H1 (cell line): ENCODE measurements around the gene NTPCR. TPM values are rescaled to one million over a fixed set of nuclear protein-coding genes. Genes with fewer than 3 reads are reported as not detected.

Source experiments
- CTCF ChIA-PET: fragments of 300-600 bp; sonication (Branson Sonifier 250); formaldehyde crosslinking; loops from one replicate; lab custom pipeline; 2021; ENCODE audit not compliant: partially characterized antibody; lab: Charles Lee
- POLR2A ChIA-PET: fragments of 300-600 bp; sonication (Branson Sonifier 250); formaldehyde crosslinking; loops from one replicate; lab custom pipeline; 2021; ENCODE audit warnings: inconsistent platforms; ENCODE audit not compliant: partially characterized antibody; lab: Charles Lee
- DNase-seq, 2 experiments: peaks; one replicate each; pipeline versions ENCODE4 v3.0.0 to v3.0.0-alpha.2; 2010 to 2022; ENCODE audit warnings: low spot score in 2 of 2, low read depth in 1 of 2, mixed read lengths in 1 of 2
- FAIRE-seq: peaks from 2 replicates; lab custom pipeline; 2011; peaks lifted over from hg19 to GRCh38; lab: Jason Lieb, UNC
- H2AFZ ChIP-seq: 2 replicates; pipeline ENCODE4 v1.8.1; 2012; ENCODE audit warnings: low read length, inconsistent platforms
- H2AK5ac ChIP-seq: 2 replicates; pipeline ENCODE4 v1.6.1; 2013; ENCODE audit warnings: low read depth, low read length
- H2BK120ac ChIP-seq: replicated peaks from 2 replicates; pipeline ENCODE3; 2013; ENCODE audit warnings: low read depth, low read length, inconsistent platforms
- H2BK12ac ChIP-seq: 2 replicates; pipeline ENCODE4 v1.6.1; 2013; ENCODE audit warnings: low read depth, low read length
- H2BK15ac ChIP-seq: 2 replicates; pipeline ENCODE4 v1.6.1; 2013; ENCODE audit warnings: low read length
- H2BK20ac ChIP-seq: 2 replicates; pipeline ENCODE4 v1.6.1; 2013; ENCODE audit warnings: low read length
- H2BK5ac ChIP-seq: 2 replicates; pipeline ENCODE4 v1.6.1; 2013; ENCODE audit warnings: low read depth, low read length
- H3K14ac ChIP-seq: 2 replicates; pipeline ENCODE4 v1.6.1; 2013; ENCODE audit warnings: inconsistent platforms; ENCODE audit not compliant: insufficient read length
- H3K18ac ChIP-seq: 2 replicates; pipeline ENCODE4 v1.6.1; 2013; ENCODE audit warnings: low read length; ENCODE audit errors: extremely low read depth
- H3K23ac ChIP-seq: 2 replicates; pipeline ENCODE4 v1.6.1; 2013; ENCODE audit warnings: inconsistent platforms; ENCODE audit not compliant: insufficient read length
- H3K23me2 ChIP-seq: 2 replicates; pipeline ENCODE4 v1.6.1; 2013; ENCODE audit warnings: low read depth, low read length
- H3K27ac ChIP-seq: 2 replicates; pipeline ENCODE4 v1.6.1; 2011; ENCODE audit warnings: low read depth, low read length, inconsistent platforms
- H3K27me3 ChIP-seq, 4 experiments: replicated peaks in 1 of 4; 1 replicate in 1 of 4; 2 replicates in 3 of 4; pipeline versions ENCODE4 v1.6.1 to v1.8.1; 2011 to 2013; ENCODE audit warnings: low read length in 3 of 4, mild to moderate bottlenecking in 3 of 4, inconsistent platforms in 2 of 4, mixed read lengths in 2 of 4, moderate library complexity in 1 of 4; ENCODE audit not compliant: control insufficient read depth in 3 of 4, insufficient read depth in 3 of 4; ENCODE audit errors: extremely low read depth in 1 of 4
- H3K36me3 ChIP-seq, 4 experiments: 2 replicates each; pipeline versions ENCODE4 v1.6.1 to v1.8.1; 2011 to 2013; ENCODE audit warnings: mild to moderate bottlenecking in 4 of 4, low read length in 3 of 4, moderate library complexity in 2 of 4, control low read depth in 1 of 4, inconsistent platforms in 1 of 4; ENCODE audit not compliant: insufficient read depth in 4 of 4, control insufficient read depth in 2 of 4
- H3K4ac ChIP-seq: replicated peaks from 2 replicates; pipeline ENCODE3; 2013; ENCODE audit warnings: low read length, low read depth, mixed read lengths, inconsistent platforms; ENCODE audit not compliant: insufficient read length
- H3K4me1 ChIP-seq, 4 experiments: replicated peaks in 1 of 4; 1 replicate in 1 of 4; 2 replicates in 3 of 4; pipeline versions ENCODE4 v1.6.1 to v1.8.1; 2011 to 2013; ENCODE audit warnings: low read length in 3 of 4, inconsistent platforms in 2 of 4, mixed read lengths in 1 of 4; ENCODE audit not compliant: insufficient read depth in 4 of 4, control insufficient read depth in 3 of 4
- H3K4me2 ChIP-seq, 2 experiments: 2 replicates each; pipeline versions ENCODE4 v1.6.1 to v1.8.1; 2011 to 2013; ENCODE audit warnings: low read depth in 2 of 2, low read length in 2 of 2, control low read depth in 1 of 2, inconsistent platforms in 1 of 2, mild to moderate bottlenecking in 1 of 2; ENCODE audit not compliant: insufficient read depth in 1 of 2
- H3K4me3 ChIP-seq, 4 experiments: fragments of 200-600, 300-600 bp in 1 of 4; sonication (generic), shearing (Covaris generic), sonication (Bioruptor Twin) in 1 of 4; 2 replicates each; pipeline versions ENCODE4 v1.5.1 to v1.8.1; 2011 to 2016; ENCODE audit warnings: low read length in 4 of 4, low read depth in 3 of 4, control low read depth in 2 of 4, inconsistent platforms in 2 of 4, mild to moderate bottlenecking in 2 of 4, mixed read lengths in 1 of 4, moderate library complexity in 1 of 4; ENCODE audit not compliant: insufficient read depth in 2 of 4; ENCODE audit errors: extremely low read depth in 1 of 4
- H3K56ac ChIP-seq: replicated peaks from 2 replicates; pipeline ENCODE3; 2013; ENCODE audit warnings: low read depth, mild to moderate bottlenecking, mixed read lengths, low read length, inconsistent platforms; ENCODE audit not compliant: insufficient read length
- H3K79me1 ChIP-seq: 2 replicates; pipeline ENCODE4 v1.6.1; 2013; ENCODE audit warnings: low read depth, low read length, control low read depth
- H3K79me2 ChIP-seq, 2 experiments: 2 replicates each; pipeline versions ENCODE4 v1.6.1 to v1.8.1; 2012 to 2013; ENCODE audit warnings: low read length in 2 of 2, mild to moderate bottlenecking in 2 of 2, inconsistent platforms in 1 of 2; ENCODE audit not compliant: insufficient read depth in 2 of 2, control insufficient read depth in 1 of 2
- H3K9ac ChIP-seq, 4 experiments: replicated peaks in 1 of 4; 1 replicate in 1 of 4; 2 replicates in 3 of 4; pipeline versions ENCODE4 v1.6.1 to v1.8.1; 2011 to 2013; ENCODE audit warnings: low read depth in 3 of 4, low read length in 3 of 4, control low read depth in 2 of 4, mild to moderate bottlenecking in 2 of 4, moderate library complexity in 2 of 4, inconsistent platforms in 1 of 4; ENCODE audit errors: extremely low read depth in 1 of 4
- H3K9me3 ChIP-seq, 2 experiments: 2 replicates each; pipeline versions ENCODE4 v1.6.1 to v1.8.1; 2012 to 2013; ENCODE audit warnings: mild to moderate bottlenecking in 2 of 2, moderate library complexity in 2 of 2, control low read depth in 1 of 2, inconsistent platforms in 1 of 2, low read depth in 1 of 2, low read length in 1 of 2, mixed read lengths in 1 of 2; ENCODE audit not compliant: insufficient read depth in 2 of 2
- H4K20me1 ChIP-seq, 2 experiments: replicated peaks in 1 of 2; 2 replicates each; pipeline versions ENCODE3 to v1.8.1; 2011 to 2013; ENCODE audit warnings: inconsistent platforms in 2 of 2, low read length in 2 of 2, mild to moderate bottlenecking in 1 of 2; ENCODE audit not compliant: insufficient read depth in 2 of 2, control insufficient read depth in 1 of 2
- H4K5ac ChIP-seq: 2 replicates; pipeline ENCODE4 v1.6.1; 2013; ENCODE audit warnings: low read length, low read depth, mixed read lengths, inconsistent platforms; ENCODE audit not compliant: insufficient read length
- H4K8ac ChIP-seq: 2 replicates; pipeline ENCODE4 v1.8.0; 2013; ENCODE audit warnings: mild to moderate bottlenecking, moderate library complexity, low read length, inconsistent platforms; ENCODE audit not compliant: insufficient read depth; ENCODE audit errors: extremely low read depth
- H4K91ac ChIP-seq: replicated peaks from 2 replicates; pipeline ENCODE3; 2013; ENCODE audit warnings: low read length, mixed read lengths, inconsistent platforms; ENCODE audit not compliant: insufficient read length
- BRCA1 ChIP-seq: IDR thresholded peaks from 2 replicates; pipeline ENCODE4 v1.6.1; 2012; ENCODE audit warnings: low read depth, low read length, improper control_type of control experiment
- CBX8 ChIP-seq: fragments of 300-800, 300-1000 bp; sonication (generic); IDR thresholded peaks from 2 replicates; pipeline ENCODE4 v1.7.1; 2016; ENCODE audit warnings: low read depth, low read length, borderline replicate concordance
- CREB1 ChIP-seq: IDR thresholded peaks from 2 replicates; pipeline ENCODE4 v1.6.1; 2012; ENCODE audit warnings: inconsistent platforms
- EZH2 ChIP-seq: fragments of 200-600 bp; sonication (generic); IDR thresholded peaks from 2 replicates; pipeline ENCODE4 v1.7.1; 2012; ENCODE audit warnings: low read depth, mild to moderate bottlenecking, moderate library complexity, low read length, inconsistent platforms; ENCODE audit not compliant: severe bottlenecking
- HDAC2 ChIP-seq, 2 experiments: fragments of 300-600 bp in 1 of 2; sonication (generic) in 1 of 2; IDR thresholded peaks; 2 replicates each; pipeline ENCODE4 v1.6.1; 2011 to 2012; ENCODE audit warnings: low read depth in 2 of 2, low read length in 2 of 2, mild to moderate bottlenecking in 2 of 2, moderate library complexity in 2 of 2, borderline replicate concordance in 1 of 2, inconsistent platforms in 1 of 2
- JUND ChIP-seq: IDR thresholded peaks from 2 replicates; pipeline ENCODE4 v1.6.1; 2011; ENCODE audit warnings: mild to moderate bottlenecking, improper control_type of control experiment, low read length
- KDM1A ChIP-seq: fragments of 200-600, 300-600 bp; sonication (generic); IDR thresholded peaks from 2 replicates; pipeline ENCODE4 v1.7.1; 2016; ENCODE audit warnings: mild to moderate bottlenecking, low read length, borderline replicate concordance
- RBBP5 ChIP-seq: IDR thresholded peaks from 2 replicates; pipeline ENCODE4 v1.7.1; 2012; ENCODE audit warnings: low read depth, mild to moderate bottlenecking, inconsistent platforms, low read length, moderate library complexity, borderline replicate concordance
- SP4 ChIP-seq: IDR thresholded peaks from 2 replicates; pipeline ENCODE4 v1.6.1; 2012; ENCODE audit warnings: low read length, inconsistent platforms
- SUZ12 ChIP-seq: fragments of 200-600 bp; sonication (generic); IDR thresholded peaks from 2 replicates; pipeline ENCODE4 v1.6.1; 2012; ENCODE audit warnings: mild to moderate bottlenecking, inconsistent platforms, low read length, moderate library complexity, mixed read lengths
- TAF7 ChIP-seq: optimal IDR thresholded peaks from 2 replicates; pipeline ENCODE3; 2011; ENCODE audit warnings: low read depth, mild to moderate bottlenecking, inconsistent platforms, low read length, moderate library complexity, borderline replicate concordance
- TBP ChIP-seq: IDR thresholded peaks from 2 replicates; pipeline ENCODE4 v1.6.1; 2011; ENCODE audit warnings: low read depth, low read length, improper control_type of control experiment
- YY1 ChIP-seq: IDR thresholded peaks from 2 replicates; pipeline ENCODE4 v1.6.1; 2011; ENCODE audit warnings: low read depth, mild to moderate bottlenecking, low read length
- ZNF274 ChIP-seq: IDR thresholded peaks from 2 replicates; pipeline ENCODE4 v1.7.0; 2012; ENCODE audit warnings: low read length, borderline replicate concordance; ENCODE audit errors: extremely low read depth
- WGBS, 2 experiments: shearing (Covaris generic) in 1 of 2; methylation state at CpG; one replicate each; pipeline versions ENCODE4 v1.1.6 to v1.1.7; 2013 to 2015; ENCODE audit warnings: low lambda C conversion rate in 2 of 2, mixed read lengths in 2 of 2, inconsistent platforms in 1 of 2, low coverage in 1 of 2, missing lambda C conversion rate in 1 of 2; ENCODE audit not compliant: insufficient replicate concordance in 2 of 2, insufficient coverage in 1 of 2, insufficient read length in 1 of 2; ENCODE audit errors: extremely low coverage in 1 of 2, missing lambda C conversion rate in 1 of 2; 5-methylcytosine and 5-hydroxymethylcytosine counted together
- polyA plus RNA-seq, 7 experiments: library from polyadenylated mRNA; depleted of rRNA in 3 of 7; stranded (reverse) in 5 of 7; unstranded in 2 of 7; fragments of >200 nt in 5 of 7; fragments of 200-250 nt in 2 of 7; gene quantifications; 1 replicate in 5 of 7; 2 replicates in 1 of 7; 4 replicates in 1 of 7; pipeline versions ENCODE4 v1.2.1 to v1.2.3, GENCODE V29; 2011 to 2013; ENCODE audit warnings: missing spikeins in 2 of 7, mixed read lengths in 2 of 7
- total RNA-seq: library from RNA; stranded (reverse); fragmentation: NEBNext Ultra II Directional; extraction: Animal tissue kit (Norgen Biotek cat#: 25700); gene quantifications from 2 replicates; pipeline ENCODE4 v1.2.1, GENCODE V29; 2021

Gene NTPCR
- total and polyA plus RNA-seq, 2 of the 8 experiments (the other 6 are each of a cell fraction or from before 2014, with no cell fraction given): 22.6 to 73.1 TPM

DNA sequence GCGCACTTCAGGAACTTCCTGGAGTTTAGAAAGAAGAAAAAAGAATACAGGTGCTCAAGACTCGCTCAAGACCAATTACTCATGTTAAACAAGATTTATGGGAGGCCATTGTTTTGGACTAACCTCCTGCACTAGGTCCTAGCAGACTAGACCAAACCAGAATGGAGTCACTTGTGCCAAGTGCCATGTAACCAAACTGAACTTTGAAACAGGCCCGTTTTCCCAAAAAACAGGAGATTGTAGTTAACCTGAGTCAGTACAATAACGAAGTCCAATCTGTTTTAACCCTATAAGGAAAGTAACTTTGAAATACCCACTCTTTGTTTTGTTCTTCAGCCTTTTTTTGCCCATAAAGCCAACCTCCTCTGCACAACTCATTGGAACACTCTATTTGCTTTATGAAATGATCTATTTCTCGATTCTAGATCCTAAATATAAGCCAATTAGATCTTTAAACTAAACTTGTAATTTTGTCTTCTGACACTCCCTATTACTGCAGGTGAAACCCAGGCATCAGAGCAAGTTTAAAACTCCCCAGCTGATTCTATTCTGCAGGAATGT, 695 bp upstream of the NTPCR start:
- no peak overlapping the region for H3K4ac ChIP-seq
- FAIRE-seq (no peak), DNase-seq (no peak)
- H2BK5ac ChIP-seq: no peak overlapping the region
- no peak overlapping the region for H2BK12ac ChIP-seq
- H3K23me2 ChIP-seq: peaks cover 5% of the 10 kb centered on the region
- no peak overlapping the region for H2BK20ac ChIP-seq
- no peaks in the 10 kb centered on the region; the same call in 1 of the 2 replicates for H3K79me1 ChIP-seq
- POLR2A ChIA-PET: interaction anchor here (0.5 to 0.9 kb wide), 2 partner anchors 124 to 223 kb away, joined by 3 read pairs; no protein-coding TSS in a partner anchor
- peaks cover 5 to 36% of the 10 kb centered on the region in 2 experiments; a peak in 3 of 4 replicates for H3K79me2 ChIP-seq
- peaks cover 0 to 3% of the 10 kb centered on the region in 2 experiments for H4K20me1 ChIP-seq
- H3K14ac ChIP-seq: no peak overlapping the region
- peak overlapping the region; percentile 78 to 86 for H3K4me2 ChIP-seq
- H3K9ac ChIP-seq: peak overlapping the region in 2 of 4 experiments; percentile 69 to 77; a peak in 4 of 7 replicates
- H3K18ac ChIP-seq: no peak overlapping the region
- H4K8ac ChIP-seq: no peak overlapping the region
- no peak overlapping the region for H3K23ac ChIP-seq
- no peak overlapping the region for H2AK5ac ChIP-seq
- no peak overlapping the region for H2BK15ac ChIP-seq
- H3K9me3 ChIP-seq: no peaks in the 10 kb centered on the region
- no peaks in the 10 kb centered on the region for H3K36me3 ChIP-seq
- H4K5ac ChIP-seq: no peak overlapping the region
- no peaks in the 10 kb centered on the region for H3K27me3 ChIP-seq
- 94% methylated on average over 5 of the region's 5 CpGs; no CpG with 5 or more reads in 1 of the 2 experiments for WGBS, 2 experiments
- peak overlapping the region; percentile 86; the same call in 1 of the 2 replicates for H3K27ac ChIP-seq
- H3K4me1 ChIP-seq: peaks cover 2 to 20% (median 10%) of the 10 kb centered on the region in 4 experiments; a peak in 5 of 7 replicates
- no peak overlapping the region for H4K91ac ChIP-seq
- H3K56ac ChIP-seq: no peak overlapping the region
- CTCF ChIA-PET: no interaction called here
- no peak overlapping the region for H2BK120ac ChIP-seq
- H2AFZ ChIP-seq: 0 out of 2 replicates have a peak overlapping the region, but pooled peaks have one; percentile 97
- peak overlapping the region; percentile 75 to 94 (median 88) for H3K4me3 ChIP-seq
- TF ChIP-seq CREB1 (no peak), ZNF274 (no peak), RBBP5 (no peak), BRCA1 (no peak), TBP (no peak), YY1 (no peak), TAF7 (no peak), JUND (no peak), CBX8 (no peak), SUZ12 (no peak), SP4 (no peak), EZH2 (no peak), KDM1A (no peak), HDAC2 (IDR thresholded peaks at IDR 0.05; ENCODE audit: borderline replicate concordance in 1 of 2, low read depth in 2 of 2, low read length in 2 of 2) (no peak)
